GM19468 (cell line): ENCODE measurements around the gene SLIT1.

ENCODE experiments used
- ATAC-seq: cut with Tn5 transposase; IDR thresholded peaks from one replicate; pipeline ENCODE4 v1.9.1; 2021; ENCODE audit warnings: mild to moderate bottlenecking, moderate library complexity, moderate number of reproducible peaks; ENCODE audit not compliant: unreplicated experiment; ENCODE audit errors: extremely low read depth

Gene SLIT1

DNA sequence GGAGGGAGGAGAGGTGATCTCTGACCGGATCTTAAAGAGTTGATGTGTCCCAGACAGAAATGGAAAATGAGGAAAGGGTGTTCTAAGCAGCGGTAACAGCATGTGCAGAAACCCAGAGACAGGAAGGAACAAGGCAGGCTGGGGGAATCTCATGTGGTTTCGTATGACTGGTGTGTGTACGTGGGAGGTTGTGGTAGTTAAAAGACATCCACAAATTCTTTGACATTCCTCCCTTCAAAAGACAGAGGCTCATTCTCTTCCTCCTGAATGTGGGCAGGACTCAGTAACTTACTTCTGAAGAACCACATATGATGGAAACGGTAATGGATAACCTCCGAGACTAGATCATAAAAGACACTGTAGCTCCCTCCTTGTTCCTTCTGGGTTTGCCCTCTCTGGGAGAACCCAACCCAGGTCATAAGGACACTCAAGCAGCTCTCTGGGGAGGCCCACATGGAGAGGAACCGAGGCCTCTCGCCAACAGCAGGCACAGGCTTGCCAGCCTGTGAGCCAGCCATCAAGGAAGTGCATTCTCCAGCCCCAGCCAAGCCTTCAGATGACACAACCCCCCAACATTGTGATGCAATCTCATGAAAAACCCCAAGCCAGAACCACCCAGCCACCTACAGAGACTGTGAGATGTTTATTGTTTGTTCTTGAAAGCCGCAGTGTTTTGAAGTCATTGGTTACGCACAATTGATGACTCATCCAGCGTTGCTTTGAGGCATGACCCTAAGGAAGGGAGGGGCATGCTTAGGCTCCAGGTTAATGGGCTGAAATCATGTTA, 116.0 kb downstream of the SLIT1 start:
- no peak for ATAC-seq

DNA sequence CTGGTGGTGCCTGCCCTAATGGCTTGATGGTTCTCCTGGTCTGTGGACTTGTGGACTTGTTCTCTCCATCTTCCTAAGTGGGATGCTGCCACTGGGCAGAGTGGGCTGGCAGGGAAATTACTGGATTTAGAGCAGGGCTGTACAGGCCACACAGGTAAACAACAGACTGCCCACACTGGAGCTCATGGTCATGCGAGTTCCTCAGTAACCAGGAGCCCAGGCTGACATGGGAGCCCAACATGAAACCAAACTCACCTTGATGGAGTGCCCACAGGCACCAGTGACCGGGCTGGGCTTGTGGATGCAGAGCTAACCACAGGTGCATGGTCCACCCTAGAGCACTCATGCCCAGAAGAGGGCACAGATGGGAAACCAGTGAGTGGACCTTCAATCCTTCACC, 116.7 kb downstream of the SLIT1 start:
- ATAC-seq = no peak

DNA sequence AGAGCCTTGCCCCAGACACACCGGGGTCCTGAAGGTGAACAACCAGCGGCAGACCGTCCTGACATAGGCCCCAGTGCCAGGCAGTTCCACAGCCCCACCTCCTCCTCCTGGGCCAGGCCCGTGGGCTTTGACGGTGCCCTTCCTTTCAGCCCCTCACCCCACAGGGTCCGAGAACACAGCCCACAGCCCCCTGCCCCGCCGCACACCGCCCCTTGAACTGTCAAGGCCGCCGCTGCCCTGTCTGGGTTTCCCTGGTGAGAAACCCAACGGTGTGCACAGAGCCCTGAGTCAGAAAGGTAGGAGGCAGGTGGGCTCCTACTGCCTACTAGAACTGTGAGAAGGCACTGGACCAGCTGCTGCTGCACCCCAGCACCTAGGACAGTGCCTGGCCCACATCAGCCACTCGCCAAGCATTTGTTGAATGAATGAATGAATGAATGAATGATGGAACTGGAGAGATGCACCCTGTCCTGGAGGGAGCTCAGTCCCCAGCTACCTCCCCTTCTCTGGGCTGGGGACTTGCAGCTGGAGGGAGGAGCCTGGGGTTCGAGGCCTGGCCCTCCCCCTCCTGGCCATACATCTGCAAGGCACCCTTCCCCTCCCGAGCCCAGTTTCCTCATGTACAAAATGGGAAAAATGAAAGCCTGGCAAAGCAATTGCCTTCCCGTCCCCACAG, 117.9 kb downstream of the SLIT1 start:
- ATAC-seq = no peak

DNA sequence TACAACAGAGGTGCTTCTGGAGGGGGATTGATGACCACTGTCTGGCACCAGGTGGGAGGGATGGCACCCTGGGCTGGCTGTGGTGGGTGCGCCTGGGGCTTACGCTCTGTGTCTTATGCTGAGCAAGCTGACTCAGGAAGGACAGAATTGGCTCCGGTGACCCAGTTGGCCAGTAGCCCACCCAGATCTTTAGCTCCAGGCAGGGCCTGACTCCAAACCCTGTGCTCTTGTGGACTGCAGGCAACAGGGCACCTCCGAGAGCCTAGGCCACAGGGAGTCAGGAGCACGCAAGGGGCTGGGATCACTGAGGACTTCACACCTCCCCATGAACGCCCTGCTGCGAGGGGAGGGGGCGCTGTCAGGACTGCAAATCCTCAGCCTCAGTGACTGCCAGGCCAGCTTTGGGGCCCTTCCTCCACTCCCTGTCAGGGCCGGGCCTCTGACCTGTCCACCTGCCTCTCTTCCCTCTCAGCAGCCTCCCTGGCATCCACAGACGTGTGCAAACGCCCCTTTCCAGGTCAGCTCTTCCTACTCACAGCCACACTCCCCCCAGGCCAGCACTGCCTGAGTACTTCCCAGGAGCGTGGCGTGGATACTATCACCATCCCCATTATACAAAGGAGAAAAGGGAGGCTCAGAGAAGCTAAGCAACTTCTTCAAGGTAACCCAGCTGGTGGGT, 118.7 kb downstream of the SLIT1 start:
- ATAC-seq = no peak

DNA sequence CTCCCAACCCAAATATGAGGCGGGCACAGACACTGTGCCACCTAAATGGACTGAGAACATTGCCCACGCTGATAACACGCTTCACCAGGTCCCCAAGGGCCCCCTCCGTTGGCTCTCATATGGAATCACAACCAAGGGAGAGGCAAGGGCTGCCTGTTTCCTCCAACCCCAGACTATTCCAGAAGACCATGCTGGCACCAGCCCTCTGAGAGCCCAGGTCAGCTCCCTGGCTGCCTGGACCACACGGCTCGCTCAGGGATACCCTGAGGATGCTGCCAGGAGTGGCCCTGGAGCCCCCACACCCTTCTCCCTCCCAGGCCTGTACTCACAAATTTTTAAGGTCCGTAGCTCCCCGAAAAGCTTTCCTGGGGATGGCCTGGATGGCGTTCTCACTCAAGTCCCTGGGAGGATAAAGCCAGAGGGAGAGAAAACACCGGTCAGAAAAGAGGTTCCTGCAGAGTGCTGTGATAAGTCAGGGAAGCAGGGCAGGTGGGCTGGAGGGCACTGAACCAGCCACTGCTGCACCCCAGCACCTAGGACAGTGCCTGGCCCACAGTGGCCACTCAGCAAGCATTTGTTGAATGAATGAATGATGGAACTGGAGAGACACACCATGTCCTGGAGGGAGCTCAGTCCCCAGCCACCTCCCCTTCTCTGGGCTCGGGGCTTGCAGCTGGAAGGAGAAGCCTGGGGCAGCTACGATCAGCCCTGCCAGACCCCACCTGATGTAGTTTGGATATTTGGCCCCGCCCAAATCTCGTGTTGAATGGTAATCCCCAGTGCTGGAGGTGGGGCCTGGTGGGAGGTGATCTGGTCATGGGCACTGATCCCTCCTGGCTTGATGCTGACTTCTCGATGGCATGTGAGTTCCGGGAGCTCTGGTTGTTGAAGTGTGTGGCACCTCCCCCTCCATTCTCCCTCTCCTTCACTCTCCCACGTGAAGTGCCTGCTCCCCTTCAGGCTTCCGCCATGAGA, 119.8 kb downstream of the SLIT1 start:
- no peak for ATAC-seq

DNA sequence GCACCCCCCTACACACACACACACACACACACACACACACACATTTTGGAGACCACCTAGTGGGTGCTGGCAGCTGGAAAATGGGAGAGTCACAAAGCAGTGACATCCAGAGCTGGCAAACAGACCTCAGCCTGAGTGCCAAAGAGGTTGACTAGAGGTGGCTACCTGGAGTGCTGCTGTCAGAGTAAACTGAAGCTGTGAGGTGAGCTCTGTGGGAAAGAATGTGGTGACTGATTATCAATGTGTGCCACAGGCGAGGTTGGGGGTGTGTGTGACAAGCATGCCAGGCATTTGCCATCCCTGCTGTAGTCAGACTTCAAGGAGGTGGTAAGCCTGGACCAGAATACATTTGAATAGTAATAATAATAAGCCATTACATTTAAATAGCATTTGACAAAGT, 120.6 kb downstream of the SLIT1 start:
- ATAC-seq = no peak

DNA sequence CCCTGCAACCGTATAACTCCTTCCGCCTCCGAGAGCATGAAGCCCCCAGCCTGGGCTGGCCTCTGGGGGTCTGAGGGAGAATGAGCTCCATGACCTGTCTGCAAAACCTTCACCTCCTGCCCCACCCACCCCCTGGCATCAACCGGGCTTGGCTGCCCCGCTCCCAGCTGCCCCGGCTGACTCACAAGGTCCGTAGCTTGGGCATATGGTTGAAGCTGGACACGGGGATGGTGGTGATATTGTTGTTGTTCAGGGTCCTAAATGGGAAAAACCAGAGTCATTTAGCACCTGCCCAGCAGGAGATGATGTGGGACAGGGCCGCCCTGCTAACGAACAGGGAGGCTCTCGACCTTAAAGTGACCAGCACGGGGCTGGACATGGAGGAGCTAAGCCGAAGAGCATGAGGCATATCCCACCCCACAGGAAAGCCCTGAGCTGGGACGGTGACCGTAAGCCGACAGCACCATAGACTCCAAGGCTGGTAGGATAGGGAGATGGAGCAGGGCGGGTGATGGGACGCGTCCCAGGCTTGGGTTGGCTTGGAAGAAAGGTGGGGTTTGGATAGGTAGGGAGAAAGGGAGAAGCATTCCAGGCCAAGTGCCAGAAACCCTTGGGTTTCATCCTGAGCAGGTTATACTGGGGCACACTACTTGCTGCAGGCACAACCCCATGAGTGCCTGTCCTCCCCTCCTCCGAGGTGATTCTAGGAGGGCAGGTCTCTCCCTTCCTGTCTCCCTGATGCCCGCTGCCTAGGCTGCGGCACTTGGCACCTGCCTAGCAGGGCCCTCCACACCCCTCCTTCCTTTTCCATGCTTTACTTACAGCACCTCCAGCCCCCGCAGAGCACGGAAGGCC, 121.5 kb downstream of the SLIT1 start:
- no peak for ATAC-seq

DNA sequence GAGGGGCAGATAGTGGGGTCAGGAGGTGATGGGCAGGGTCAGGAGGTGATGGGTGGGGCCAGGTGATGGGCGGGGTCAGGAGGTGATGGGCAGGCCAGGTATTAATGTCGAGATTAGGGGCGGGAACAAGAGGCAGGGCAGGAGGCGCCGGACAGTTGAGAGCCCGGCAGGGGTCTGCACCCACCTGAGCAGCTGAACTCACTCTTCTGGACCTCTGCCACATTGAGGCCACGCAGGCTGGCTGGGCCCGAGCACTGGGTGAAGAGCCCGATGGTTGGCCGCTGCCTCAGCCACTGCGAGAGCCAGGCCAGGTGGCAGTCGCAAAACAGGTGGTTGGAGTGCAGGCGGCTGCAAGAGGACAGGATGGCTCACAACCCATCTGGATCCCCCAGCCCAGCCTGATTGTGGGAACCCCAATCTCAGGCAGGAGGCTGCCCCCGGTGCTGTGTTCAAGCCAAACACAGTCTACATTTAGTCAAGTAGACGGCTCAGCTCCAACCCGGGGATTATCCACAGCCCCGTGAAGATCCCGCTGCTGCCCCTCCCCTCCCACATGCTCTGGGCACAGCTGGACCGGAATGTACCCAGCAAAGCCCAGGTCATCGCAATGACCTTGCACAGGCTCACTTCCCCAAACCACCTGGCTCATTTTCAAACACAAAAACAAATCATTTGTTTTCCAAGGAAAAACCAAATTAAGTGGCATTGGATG, 122.3 kb downstream of the SLIT1 start:
- ATAC-seq = no peak

DNA sequence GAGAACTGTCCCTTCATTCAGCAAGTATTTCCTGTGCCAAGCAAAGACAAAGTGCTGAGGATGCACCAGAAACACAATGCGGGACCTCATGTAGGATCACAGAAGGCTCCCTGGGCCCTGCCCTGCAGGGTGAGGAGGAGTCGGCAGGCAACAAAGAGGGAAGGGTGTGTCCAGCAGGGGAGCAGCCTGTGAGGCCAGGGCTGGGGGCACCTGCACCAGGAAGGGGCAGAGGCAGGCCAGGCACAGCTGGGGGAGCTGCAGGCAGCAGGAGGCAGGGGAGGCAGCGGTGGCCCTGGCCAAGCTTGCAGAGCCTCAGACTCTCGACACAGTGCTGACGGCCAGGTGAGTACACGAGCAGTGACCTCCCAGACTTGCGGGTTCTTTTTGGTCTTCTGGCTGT, 123.3 kb downstream of the SLIT1 start:
- no peak for ATAC-seq

DNA sequence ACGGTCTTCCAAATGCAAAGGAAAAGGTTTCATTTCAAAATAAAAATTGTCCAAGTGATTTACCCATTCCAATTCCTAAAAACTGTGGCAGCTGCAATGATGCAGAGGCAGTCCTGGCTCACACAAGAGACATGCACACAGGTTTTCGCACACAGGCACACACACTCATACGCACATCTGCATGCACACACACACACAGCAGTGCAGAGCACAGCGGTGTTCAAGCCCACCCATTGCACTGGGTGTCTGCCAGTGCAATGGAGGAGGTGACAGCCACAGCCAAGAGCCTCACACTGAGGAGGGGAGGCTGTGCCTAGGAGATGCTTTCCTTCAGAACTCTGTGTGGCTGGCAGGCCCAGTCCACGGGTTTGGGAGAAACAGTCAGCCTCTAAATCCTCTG, 123.7 kb downstream of the SLIT1 start:
- ATAC-seq = no peak

DNA sequence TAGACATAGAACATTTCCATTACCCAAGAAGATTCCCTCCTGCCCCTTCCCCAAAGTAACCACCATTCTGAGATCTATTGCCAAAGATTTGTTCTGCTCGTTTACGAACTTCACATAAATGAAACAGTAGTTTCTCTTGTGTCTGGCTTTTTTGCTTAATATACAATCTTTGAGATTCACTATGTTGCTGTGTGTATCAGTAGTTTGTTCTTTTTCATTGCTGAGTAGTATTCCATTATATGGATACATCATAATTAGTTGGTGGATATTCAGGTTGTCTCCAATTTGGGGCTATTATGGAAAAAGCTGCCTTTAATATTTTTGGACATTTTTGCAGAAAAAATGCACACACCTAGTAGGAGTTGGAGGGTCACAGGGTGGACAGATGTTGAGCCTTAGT, 124.3 kb downstream of the SLIT1 start:
- ATAC-seq = no peak

DNA sequence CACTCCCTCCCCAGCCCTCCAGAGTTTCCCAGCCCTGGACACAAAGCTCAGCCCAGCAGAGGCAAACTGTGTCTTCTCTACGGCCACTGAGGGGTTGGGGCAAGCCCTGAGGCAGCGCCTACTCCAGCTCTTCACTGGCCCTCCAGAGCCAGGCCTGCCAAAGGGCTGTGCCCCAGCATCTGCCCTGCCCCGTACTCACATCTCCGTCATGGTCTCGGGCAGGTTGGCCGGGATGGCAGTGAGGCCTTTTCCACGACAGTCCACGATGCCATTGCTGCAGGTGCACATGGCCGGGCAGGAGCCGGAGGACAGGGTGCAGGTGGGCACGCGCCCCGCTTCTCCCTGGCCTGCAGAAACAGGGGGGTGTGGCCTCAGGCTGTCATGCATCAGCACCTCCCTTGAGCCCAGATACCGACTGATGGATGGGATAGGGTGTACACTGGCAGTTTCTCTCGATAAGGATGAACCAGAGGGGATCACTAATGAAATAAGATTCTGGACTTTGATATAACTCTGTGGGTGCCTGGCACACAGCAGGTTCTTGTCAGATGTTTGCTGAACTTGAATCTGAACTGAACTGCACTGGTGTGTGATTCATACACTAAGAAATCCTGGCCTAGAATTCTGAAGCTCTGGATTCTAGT, 125.2 kb downstream of the SLIT1 start:
- no peak for ATAC-seq

DNA sequence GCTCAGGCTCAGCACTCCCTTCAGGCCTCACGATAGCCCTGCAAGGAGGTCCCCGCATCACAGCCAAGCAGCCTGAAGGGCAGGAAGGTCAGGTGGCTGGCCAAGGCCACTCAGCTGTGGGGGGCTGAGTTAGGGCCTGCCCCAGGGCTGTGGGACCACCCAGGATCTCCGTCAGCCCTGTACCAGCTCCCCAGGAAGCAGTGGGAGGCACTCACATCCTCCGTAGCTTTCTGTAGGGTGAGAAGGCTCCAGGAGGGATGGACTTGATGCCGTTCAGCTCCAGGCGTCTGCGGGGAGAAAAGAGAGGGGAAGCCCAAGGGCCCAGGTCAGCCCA, 125.9 kb downstream of the SLIT1 start:
- ATAC-seq = no peak

DNA sequence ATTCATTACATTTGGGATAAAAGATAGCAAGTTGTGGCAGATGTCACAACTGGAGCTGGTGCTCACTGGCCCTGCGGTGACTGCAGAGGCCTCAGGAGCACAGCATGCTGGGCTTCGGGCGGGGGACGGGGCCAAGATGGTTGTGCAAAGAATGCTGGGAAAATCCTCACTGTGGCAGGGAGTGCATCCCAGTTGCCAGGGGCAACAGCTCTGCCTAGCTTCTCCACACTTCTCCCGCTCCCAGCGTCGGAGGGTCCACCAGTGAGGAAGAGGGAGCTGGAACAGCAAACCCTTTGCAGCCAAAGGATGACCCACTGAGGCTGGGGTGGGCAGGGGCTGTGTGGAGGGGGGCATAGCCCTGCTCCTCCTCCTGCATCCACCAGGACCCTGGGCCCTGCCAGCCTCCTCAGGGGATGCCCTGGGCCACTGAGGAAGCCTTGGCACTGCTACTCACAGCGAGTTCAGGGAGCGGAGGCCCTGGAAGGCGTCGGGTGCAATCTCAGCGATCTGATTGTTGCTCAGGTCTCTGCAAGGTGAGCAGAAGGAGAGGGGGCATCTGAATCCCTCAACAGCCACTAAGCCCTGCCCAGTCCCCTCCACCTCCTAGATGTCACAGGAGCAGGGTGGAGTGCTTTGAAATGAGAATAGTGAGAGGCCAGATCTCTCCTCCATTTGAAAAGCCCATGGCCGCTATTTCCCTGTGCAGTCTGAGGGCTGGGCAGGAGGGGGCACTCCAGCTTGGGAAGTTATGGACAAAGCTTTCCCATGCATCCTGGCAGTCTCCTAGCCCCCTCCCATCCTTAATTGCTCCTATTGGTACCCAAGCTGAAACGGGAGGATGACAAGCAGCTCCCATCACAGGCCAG, 126.5 kb downstream of the SLIT1 start:
- ATAC-seq = no peak

DNA sequence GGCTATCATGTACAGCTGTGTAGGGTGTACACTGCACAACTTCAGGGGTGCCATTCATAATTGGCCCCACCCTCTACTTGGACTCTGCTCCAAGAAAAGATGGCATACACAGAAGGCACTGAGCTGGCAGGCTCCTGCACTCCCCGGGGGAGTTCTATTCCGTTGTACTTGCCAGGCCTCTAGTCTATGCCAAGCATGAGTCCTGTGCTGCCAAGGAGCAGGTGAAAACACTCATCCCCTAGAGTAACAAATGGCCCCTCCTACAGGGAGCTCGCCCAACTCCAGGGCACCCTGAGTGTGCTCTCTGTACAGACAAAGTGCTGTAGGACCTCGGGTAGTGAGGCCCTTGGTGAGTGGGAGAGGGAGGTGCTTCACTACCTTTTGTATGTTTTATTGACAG, 127.2 kb downstream of the SLIT1 start:
- no peak for ATAC-seq

DNA sequence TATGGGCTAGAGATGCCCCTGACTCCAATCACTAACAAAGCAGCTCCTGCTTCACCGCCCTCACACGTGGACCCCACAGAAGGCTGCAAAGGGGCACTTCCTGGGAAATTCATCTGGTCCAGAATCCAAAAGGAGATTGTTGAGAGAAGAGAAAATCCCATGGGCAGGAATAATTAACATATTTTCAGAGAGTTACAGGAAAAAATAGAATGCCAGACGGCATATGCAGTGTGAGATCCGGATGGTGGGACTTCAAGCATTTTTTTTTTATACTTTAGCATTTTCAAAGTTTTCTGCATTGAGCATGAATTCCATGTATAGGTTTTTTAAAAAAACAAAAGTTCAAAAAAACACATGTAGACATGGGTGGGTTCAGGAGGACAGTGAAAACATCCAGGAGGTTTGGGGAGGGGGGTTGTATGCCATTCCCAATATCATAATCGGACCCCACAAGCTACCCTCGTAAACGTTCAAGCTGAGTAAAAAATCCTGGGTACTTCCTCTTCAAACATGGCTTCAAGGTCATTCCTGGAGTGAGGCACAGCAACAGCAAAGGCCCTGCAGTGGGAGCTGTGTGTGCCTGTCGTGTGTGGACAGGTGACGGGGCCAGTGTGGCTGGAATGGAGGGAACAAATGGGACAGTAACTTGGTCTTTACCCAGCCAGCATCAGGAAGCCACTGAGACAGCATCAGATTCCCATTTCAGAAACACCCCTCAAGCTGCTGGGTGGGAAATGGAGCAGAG, 128.1 kb downstream of the SLIT1 start:
- no peak for ATAC-seq
